ENCODE results near the gene MEX3D.
"Not testable (repeated sequence)": the region's sequence is repeated elsewhere in the genome, so short reads cannot be mapped to it uniquely, and the experiment has no call there.

Gene MEX3D

DNA sequence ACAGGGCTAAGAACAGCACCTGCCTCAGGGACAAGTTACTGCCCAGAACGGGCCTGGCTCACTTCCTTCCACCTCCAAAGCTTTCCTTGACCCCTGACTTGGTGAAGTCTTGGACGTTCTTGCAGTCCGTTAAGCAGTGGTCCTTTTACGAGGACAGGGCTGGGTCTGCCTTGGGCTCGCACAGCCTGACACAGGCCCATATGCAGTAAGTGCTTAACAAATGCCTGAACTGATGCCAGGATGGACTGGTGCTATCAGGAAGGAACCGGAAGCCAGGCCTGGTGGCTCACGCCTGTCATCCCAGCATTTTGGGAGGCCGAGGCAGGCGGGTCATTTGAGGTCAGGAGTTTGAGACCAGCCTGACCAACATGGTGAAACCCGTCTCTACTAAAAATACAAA is 46.1 kb downstream of the MEX3D start:
- no peak overlapping the region for H3K4me3 ChIP-seq (ENCODE audit: low read depth, low read length)
- TF ChIP-seq, protein P1, sequence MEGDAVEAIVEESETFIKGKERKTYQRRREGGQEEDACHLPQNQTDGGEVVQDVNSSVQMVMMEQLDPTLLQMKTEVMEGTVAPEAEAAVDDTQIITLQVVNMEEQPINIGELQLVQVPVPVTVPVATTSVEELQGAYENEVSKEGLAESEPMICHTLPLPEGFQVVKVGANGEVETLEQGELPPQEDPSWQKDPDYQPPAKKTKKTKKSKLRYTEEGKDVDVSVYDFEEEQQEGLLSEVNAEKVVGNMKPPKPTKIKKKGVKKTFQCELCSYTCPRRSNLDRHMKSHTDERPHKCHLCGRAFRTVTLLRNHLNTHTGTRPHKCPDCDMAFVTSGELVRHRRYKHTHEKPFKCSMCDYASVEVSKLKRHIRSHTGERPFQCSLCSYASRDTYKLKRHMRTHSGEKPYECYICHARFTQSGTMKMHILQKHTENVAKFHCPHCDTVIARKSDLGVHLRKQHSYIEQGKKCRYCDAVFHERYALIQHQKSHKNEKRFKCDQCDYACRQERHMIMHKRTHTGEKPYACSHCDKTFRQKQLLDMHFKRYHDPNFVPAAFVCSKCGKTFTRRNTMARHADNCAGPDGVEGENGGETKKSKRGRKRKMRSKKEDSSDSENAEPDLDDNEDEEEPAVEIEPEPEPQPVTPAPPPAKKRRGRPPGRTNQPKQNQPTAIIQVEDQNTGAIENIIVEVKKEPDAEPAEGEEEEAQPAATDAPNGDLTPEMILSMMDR (IDR thresholded peaks at IDR 0.05; ENCODE audit: low read depth, low read length): no peak
- no peak for DNase-seq (ENCODE audit: low read depth, low spot score)
- in situ Hi-C loops (cut with HindIII; ENCODE audit: low sequenced_read_pairs): no loop called here

DNA sequence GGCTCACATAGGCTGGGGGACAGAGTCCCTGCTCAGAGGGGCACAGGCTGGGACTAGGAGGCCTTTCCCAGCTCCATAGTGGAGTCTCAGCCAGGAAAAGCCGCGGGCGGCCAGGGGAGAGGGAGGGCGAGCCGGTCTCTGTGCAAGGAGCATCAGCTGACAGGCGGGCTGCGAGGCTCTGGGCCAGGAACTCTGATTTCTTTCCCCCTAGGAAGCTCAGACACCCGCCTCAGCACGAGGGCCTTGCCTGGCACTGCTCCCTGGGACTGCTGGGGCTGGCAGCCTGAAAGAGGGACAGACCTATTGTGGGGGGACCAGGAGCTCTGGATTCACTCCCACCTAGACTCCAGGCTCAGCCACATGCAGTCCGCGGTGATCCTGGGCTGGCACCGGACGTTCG is 46.5 kb downstream of the MEX3D start:
- TF ChIP-seq, protein P1 (IDR thresholded peaks at IDR 0.05; ENCODE audit: low read depth, low read length): no peak
- in situ Hi-C loops (cut with HindIII; ENCODE audit: low sequenced_read_pairs): no loop called here
- DNase-seq (ENCODE audit: low read depth, low spot score): no peak
- H3K4me3 ChIP-seq (ENCODE audit: low read depth, low read length): no peak overlapping the region

DNA sequence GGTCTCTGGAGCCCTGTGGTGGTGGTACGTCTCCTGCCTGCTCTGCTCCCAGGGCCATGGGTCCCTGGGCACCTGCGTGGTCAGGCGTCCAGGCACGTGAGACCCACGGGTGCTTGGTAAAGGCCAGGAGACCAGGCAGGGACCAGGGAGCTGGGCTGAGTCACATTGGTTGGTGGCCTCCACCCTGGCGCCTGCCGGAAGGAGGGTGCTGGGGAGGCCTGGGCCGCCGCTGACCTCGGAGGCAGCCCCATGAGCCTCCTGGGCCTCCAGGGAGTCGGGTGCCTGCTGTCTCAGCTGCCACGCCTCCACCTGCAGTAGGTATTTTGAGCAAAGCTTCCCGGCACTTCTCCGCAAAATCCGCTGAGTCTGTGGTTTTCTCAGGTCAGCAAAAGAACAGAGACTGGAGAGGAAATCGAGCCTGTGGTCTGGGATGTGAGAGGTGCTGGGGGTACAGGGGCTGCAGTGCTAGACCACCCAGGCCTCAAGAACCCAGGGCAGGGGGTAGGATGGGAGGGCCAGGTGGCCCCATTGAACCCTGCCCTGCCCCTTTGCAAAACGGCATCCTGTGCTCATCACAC is 47.8 kb downstream of the MEX3D start:
- in situ Hi-C loops (cut with HindIII; ENCODE audit: low sequenced_read_pairs): no loop called here
- TF ChIP-seq, protein P1 (IDR thresholded peaks at IDR 0.05; ENCODE audit: low read depth, low read length): no peak
- no peak overlapping the region for H3K4me3 ChIP-seq (ENCODE audit: low read depth, low read length)
- no peak for DNase-seq (ENCODE audit: low read depth, low spot score)

DNA sequence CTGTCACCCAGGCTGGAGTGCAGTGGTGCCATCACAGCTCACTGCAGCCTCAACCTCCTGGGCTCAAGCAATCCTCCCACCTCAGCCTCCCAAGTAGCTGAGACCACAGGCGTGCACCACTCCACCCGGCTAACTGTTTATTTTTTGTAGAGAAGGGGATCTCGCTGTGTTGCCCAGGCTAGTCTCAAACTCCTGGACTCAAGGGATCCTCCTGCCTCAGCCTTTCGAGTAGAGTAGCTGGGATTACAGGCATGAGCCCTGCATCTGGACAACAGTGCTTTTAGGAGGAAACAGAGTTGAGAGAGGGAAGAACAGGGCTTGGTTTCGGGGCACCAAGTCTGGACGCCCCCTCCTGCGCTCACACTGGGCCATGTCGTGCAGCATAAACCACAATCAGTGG is 48.3 kb downstream of the MEX3D start:
- in situ Hi-C loops (cut with HindIII; ENCODE audit: low sequenced_read_pairs); DNase-seq (ENCODE audit: low read depth, low spot score); H3K4me3 ChIP-seq (ENCODE audit: low read depth, low read length): not testable (repeated sequence)

DNA sequence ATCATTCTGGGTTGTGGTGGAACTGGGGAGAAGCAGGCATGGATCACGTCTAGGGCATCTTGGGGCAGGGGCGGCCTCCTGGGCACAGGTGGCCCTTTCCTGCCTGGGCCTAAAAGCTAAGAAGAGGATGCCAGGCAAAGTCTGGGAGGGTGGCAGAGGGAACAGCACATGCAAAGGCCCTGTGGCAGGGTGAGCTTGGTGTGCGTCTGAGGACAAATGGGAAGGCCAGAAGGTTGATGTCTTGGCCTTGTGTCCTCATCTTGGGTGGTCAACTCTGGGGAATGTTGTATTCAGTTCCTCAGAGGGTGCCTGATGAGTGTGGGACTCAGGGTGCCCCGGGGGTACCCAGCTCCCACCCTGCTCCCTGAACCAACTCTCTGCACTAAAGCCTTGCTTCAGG is 49.7 kb downstream of the MEX3D start:
- no peak for DNase-seq (ENCODE audit: low read depth, low spot score)
- in situ Hi-C loops (cut with HindIII; ENCODE audit: low sequenced_read_pairs): no loop called here
- no peak overlapping the region for H3K4me3 ChIP-seq (ENCODE audit: low read depth, low read length)
- TF ChIP-seq, protein P1 (IDR thresholded peaks at IDR 0.05; ENCODE audit: low read depth, low read length): no peak

DNA sequence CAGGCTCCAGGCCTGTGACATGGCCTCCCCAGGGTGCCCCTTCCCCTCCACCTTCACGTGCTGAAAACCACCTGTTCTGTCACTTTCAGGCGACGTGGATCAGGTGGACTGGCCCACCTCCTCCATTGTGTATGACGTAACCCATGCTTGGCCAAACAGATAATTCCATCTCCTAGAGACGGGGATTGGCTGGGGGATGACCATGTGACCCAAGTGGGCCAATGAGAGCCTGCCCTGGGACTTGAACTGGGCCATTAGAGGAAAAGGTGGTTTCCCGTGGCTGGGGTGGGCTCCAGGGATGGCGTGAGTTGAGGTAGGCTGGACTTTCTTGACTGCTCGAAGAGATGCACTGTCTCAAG is 51.8 kb downstream of the MEX3D start:
- DNase-seq (ENCODE audit: low read depth, low spot score): no peak
- TF ChIP-seq, protein P1 (IDR thresholded peaks at IDR 0.05; ENCODE audit: low read depth, low read length): no peak
- in situ Hi-C loops (cut with HindIII; ENCODE audit: low sequenced_read_pairs): no loop called here
- no peak overlapping the region for H3K4me3 ChIP-seq (ENCODE audit: low read depth, low read length)

DNA sequence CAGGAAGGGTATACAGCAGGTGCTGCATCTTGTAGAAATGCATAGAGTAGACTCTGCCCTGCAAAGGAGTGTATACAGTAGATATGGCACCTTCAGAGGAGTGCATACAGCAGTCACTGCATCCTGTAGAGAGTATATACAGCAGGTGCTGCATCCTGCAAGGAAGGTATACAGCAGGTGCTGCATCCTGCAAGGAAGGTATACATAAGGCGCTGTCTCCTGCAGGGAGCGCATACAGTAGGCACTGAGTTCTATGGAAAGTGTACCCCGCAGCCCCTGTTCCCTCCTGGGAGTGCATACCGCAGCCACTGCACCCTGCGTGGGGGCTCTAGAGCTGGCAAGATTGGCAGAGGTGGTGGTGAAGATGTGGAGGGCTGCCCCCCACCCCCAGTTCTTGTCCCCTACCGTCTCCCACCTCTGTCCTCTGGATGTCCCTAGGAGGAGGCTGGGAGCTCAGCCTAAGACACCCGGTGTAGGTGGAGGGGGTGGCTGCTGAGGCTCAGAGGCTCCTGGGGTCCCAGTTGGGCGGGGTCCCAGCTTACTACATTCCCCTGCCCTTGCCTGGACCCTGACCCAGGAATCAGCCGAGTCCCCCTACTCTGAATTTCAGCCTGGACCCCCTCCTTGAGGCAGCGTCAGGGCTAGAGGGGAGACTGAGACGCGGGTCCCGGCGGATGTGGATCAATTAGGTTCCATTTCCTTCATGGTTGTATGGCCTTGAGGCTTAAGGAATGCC is 53.0 kb downstream of the MEX3D start:
- in situ Hi-C loops (cut with HindIII; ENCODE audit: low sequenced_read_pairs): no loop called here

More for the DNA sequence above, 53.0 kb downstream of the MEX3D start:
- no peak overlapping the region for H3K4me3 ChIP-seq (ENCODE audit: low read depth, low read length)
- TF ChIP-seq, protein P1 (IDR thresholded peaks at IDR 0.05; ENCODE audit: low read depth, low read length): no peak
- no peak for DNase-seq (ENCODE audit: low read depth, low spot score)

Measured in astrocyte of the spinal cord (primary cell).